NCI-H1105 (cell line): ENCODE measurements around the gene ATP13A4.
A peak's percentile ranks its signal among the peaks of the same experiment; 100 is the strongest.
"Not testable (repeated sequence)": the region's sequence is repeated elsewhere in the genome, so short reads cannot be mapped to it uniquely, and the experiment has no call there.

ENCODE experiments used
- DNase-seq: peaks from one replicate; lab custom pipeline; 2025; lab: John Stamatoyannopoulos, UW

Gene ATP13A4

GRCh38 chr3:193556841-193557240, 2.1 kb upstream of the ATP13A4 start:
- peak; percentile 57 for DNase-seq

GRCh38 chr3:193553586-193553985, 1.1 kb downstream of the ATP13A4 start:
- no peak for DNase-seq

GRCh38 chr3:193552923-193553322, 1.8 kb downstream of the ATP13A4 start:
- DNase-seq, result peak; percentile 47

GRCh38 chr3:193548406-193548805, 6.3 kb downstream of the ATP13A4 start:
- no peak for DNase-seq

GRCh38 chr3:193546129-193546528, 8.6 kb downstream of the ATP13A4 start:
- no peak for DNase-seq

GRCh38 chr3:193545304-193545703, 9.4 kb downstream of the ATP13A4 start:
- no peak for DNase-seq

- DNase-seq, result no peak
Measured at GRCh38 chr3:193544289-193544688, 10.4 kb downstream of the ATP13A4 start.

GRCh38 chr3:193530231-193531165, 24.2 kb downstream of the ATP13A4 start:
- no peak for DNase-seq

- not testable (repeated sequence) for DNase-seq
Measured at GRCh38 chr3:193526085-193526484, 28.6 kb downstream of the ATP13A4 start.

GRCh38 chr3:193522473-193522872, 32.2 kb downstream of the ATP13A4 start:
- no peak for DNase-seq

GRCh38 chr3:193520738-193521137, 34.0 kb downstream of the ATP13A4 start:
- DNase-seq, result no peak

- no peak for DNase-seq
Measured at GRCh38 chr3:193515966-193516365, 38.7 kb downstream of the ATP13A4 start.

GRCh38 chr3:193510154-193510553, 44.5 kb downstream of the ATP13A4 start:
- no peak for DNase-seq

GRCh38 chr3:193509103-193509965, 45.4 kb downstream of the ATP13A4 start:
- no peak for DNase-seq

- no peak for DNase-seq
Measured at GRCh38 chr3:193508108-193508507, 46.6 kb downstream of the ATP13A4 start.

GRCh38 chr3:193507566-193507965, 47.1 kb downstream of the ATP13A4 start:
- DNase-seq, result no peak

GRCh38 chr3:193506921-193507320, 47.8 kb downstream of the ATP13A4 start:
- no peak for DNase-seq

- no peak for DNase-seq
Measured at GRCh38 chr3:193502871-193503270, 51.8 kb downstream of the ATP13A4 start.

GRCh38 chr3:193499801-193500485, 54.8 kb downstream of the ATP13A4 start:
- DNase-seq, result no peak

- DNase-seq, result no peak
Measured at GRCh38 chr3:193499136-193499770, 55.4 kb downstream of the ATP13A4 start.

- DNase-seq, result no peak
Measured at GRCh38 chr3:193498215-193498614, 56.5 kb downstream of the ATP13A4 start.

- DNase-seq, result no peak
Measured at GRCh38 chr3:193496658-193497057, 58.0 kb downstream of the ATP13A4 start.
